H1 (cell line): Measurements from ENCODE around the gene FAM171A1. TPM values are rescaled to one million over a fixed set of nuclear protein-coding genes. Genes with fewer than 3 reads are reported as not detected.

ENCODE experiments used
- NRF1 ChIP-seq: IDR thresholded peaks from 2 replicates; pipeline ENCODE4 v1.6.1; 2011; ENCODE audit warnings: mild to moderate bottlenecking, low read depth, low read length, improper control_type of control experiment
- POLR2A ChIP-seq, 2 experiments: IDR thresholded peaks; 1 replicate in 1 of 2; 2 replicates in 1 of 2; pipeline ENCODE4 v1.6.1; 2011; ENCODE audit warnings: low read depth in 2 of 2, low read length in 2 of 2, mild to moderate bottlenecking in 2 of 2; ENCODE audit errors: control extremely low read depth in 1 of 2
- POU5F1 ChIP-seq: IDR thresholded peaks from 2 replicates; pipeline ENCODE4 v1.6.1; 2011; ENCODE audit warnings: low read depth, mild to moderate bottlenecking, low read length, moderate library complexity
- TCF12 ChIP-seq: IDR thresholded peaks from 2 replicates; pipeline ENCODE4 v1.6.1; 2011; ENCODE audit warnings: low read depth, mild to moderate bottlenecking, low read length
- ZNF274 ChIP-seq: IDR thresholded peaks from 2 replicates; pipeline ENCODE4 v1.7.0; 2012; ENCODE audit warnings: low read length, borderline replicate concordance; ENCODE audit errors: extremely low read depth
- polyA plus RNA-seq, 7 experiments: library from polyadenylated mRNA; depleted of rRNA in 3 of 7; stranded (reverse) in 5 of 7; unstranded in 2 of 7; fragments of >200 nt in 5 of 7; fragments of 200-250 nt in 2 of 7; gene quantifications; 1 replicate in 5 of 7; 2 replicates in 1 of 7; 4 replicates in 1 of 7; pipeline versions ENCODE4 v1.2.1 to v1.2.3, GENCODE V29; 2011 to 2013; ENCODE audit warnings: missing spikeins in 2 of 7, mixed read lengths in 2 of 7
- total RNA-seq: library from RNA; stranded (reverse); fragmentation: NEBNext Ultra II Directional; extraction: Animal tissue kit (Norgen Biotek cat#: 25700); gene quantifications from 2 replicates; pipeline ENCODE4 v1.2.1, GENCODE V29; 2021

Gene FAM171A1
- total and polyA plus RNA-seq, 2 of the 8 experiments (the other 6 are each of a cell fraction or from before 2014, with no cell fraction given) = 26.6 to 42.1 TPM

GRCh38 chr10:15241306-15241705, 129.8 kb downstream of the FAM171A1 start (continued):
- TF ChIP-seq POLR2A (IDR thresholded peaks at IDR 0.05; ENCODE audit: control extremely low read depth in 1 of 2, low read depth in 2 of 2, low read length in 2 of 2) (no peak), POU5F1 (no peak), ZNF274 (no peak), TCF12 (no peak), NRF1 (no peak)
